Adrenal gland (tissue), 12 donors: ENCODE results near the gene ZC3H12C. TPM values are rescaled to one million over a fixed set of nuclear protein-coding genes. Genes with fewer than 3 reads are reported as not detected.

ENCODE experiments used
- DNase-seq, 7 donors: peaks; one replicate each; pipeline ENCODE4 v3.0.0-alpha.2; 2019 to 2020
- H3K27ac ChIP-seq, 5 donors: fragments of 200-600 bp; sonication (generic) in 4 of 5; 1 replicate in 3 of 5; 2 replicates in 2 of 5; pipeline versions ENCODE4 v1.5.1 to v1.8.0; 2016 to 2020; ENCODE audit warnings: mild to moderate bottlenecking in 1 of 5
- H3K27me3 ChIP-seq: fragments of 200-600 bp; 2 replicates; pipeline ENCODE4 v1.8.0; 2021
- H3K36me3 ChIP-seq, 2 donors: fragments of 200-600 bp; replicated peaks in 1 of 2; 1 replicate in 1 of 2; 2 replicates in 1 of 2; pipeline versions ENCODE4 v1.5.1 to v1.8.0; 2018 to 2022
- H3K4me1 ChIP-seq, 2 donors: fragments of 200-600 bp; replicated peaks in 1 of 2; 1 replicate in 1 of 2; 2 replicates in 1 of 2; pipeline versions ENCODE4 v1.5.1 to v1.8.0; 2018 to 2021
- H3K4me3 ChIP-seq, 4 donors: fragments of 200-600 bp; sonication (generic) in 3 of 4; one replicate each; pipeline ENCODE4 v1.5.1; 2016 to 2018
- H3K9me3 ChIP-seq, 3 donors: fragments of 200-600 bp; sonication (generic) in 1 of 3; replicated peaks in 1 of 3; 1 replicate in 2 of 3; 2 replicates in 1 of 3; pipeline versions ENCODE4 v1.5.1 to v1.8.0; 2016 to 2021
- CTCF ChIP-seq, 6 experiments: fragments of 450-650 bp in 4 of 6; fragments of 200-600 bp in 2 of 6; sonication (generic) in 1 of 6; IDR thresholded peaks; 1 replicate in 5 of 6; 2 replicates in 1 of 6; pipeline versions ENCODE4 v1.5.1 to v1.8.0; 2016 to 2021; ENCODE audit warnings: antibody characterized with exemption in 6 of 6, mild to moderate bottlenecking in 2 of 6, moderate library complexity in 1 of 6
- POLR2A ChIP-seq, 2 donors: fragments of 450-650 bp; IDR thresholded peaks; one replicate each; pipeline ENCODE4 v1.6.1; 2017; ENCODE audit warnings: antibody characterized with exemption in 2 of 2, mild to moderate bottlenecking in 2 of 2, moderate library complexity in 1 of 2
- WGBS, 4 donors: extraction: QIAGEN DNeasy Blood & Tissue Kit in 2 of 4; methylation state at CpG; one replicate each; pipeline versions ENCODE4 v1.1.5 to v1.1.7; 2013 to 2017; 5-methylcytosine and 5-hydroxymethylcytosine counted together
- intact Hi-C, 2 donors: fragments of 100-400 bp; cut with DNase I; formaldehyde crosslinking; loops; one replicate each; pipeline versions ENCODE4 v1.14.1 to v1.15.0; 2022 to 2023
- polyA plus RNA-seq, 3 donors: library from polyadenylated mRNA; stranded (reverse); fragments of 200-250 nt in 2 of 3; fragments of 350-450 nt in 1 of 3; fragmentation: Illumina TruSeq in 1 of 3; extraction: RNeasy Lipid Tissue Mini Kit (QIAGEN cat#74804) in 1 of 3; gene quantifications; one replicate each; pipeline ENCODE4 v1.2.3, GENCODE V29; 2013 to 2014
- total RNA-seq, 9 donors: library from RNA; depleted of rRNA in 4 of 9; stranded (reverse); fragments of >200 nt in 4 of 9; fragments of 120-200 nt in 1 of 9; fragmentation: NEBNext Ultra II Directional in 1 of 9; extraction: Animal tissue kit (Norgen Biotek cat#: 25700) in 1 of 9; gene quantifications; one replicate each; pipeline versions ENCODE4 v1.1.0 to v1.2.4, GENCODE V29; 2013 to 2023
- donor health status: healthy with polysubstance abuse.
- donor health status: Bipolar disorder and iron deficiency.
- donor health status: DM: yes; HTN: yes; CAD: no.
- donor health status: DM: no; HTN: no; CAD: no.
- donor health status: DM: no; HTN: no; CAD: no.
- donor health status: DM: yes; HTN: yes; CAD: no.

Gene ZC3H12C
- total and polyA plus RNA-seq, 12 donors: 4.4 to 28.9 (median 19.8) TPM

- TF ChIP-seq CTCF (IDR thresholded peaks at IDR 0.05): no peak
- no peak for TF ChIP-seq POLR2A (IDR thresholded peaks at IDR 0.05)
- Histone ChIP-seq H3K4me1 (peaks cover 15 to 19% of the 10 kb centered on the region in 2 donors), H3K36me3 (no peaks in the 10 kb centered on the region), H3K27me3 (no peaks in the 10 kb centered on the region), H3K27ac (no peak overlapping the region), H3K9me3 (no peaks in the 10 kb centered on the region), H3K4me3 (no peak overlapping the region)
- DNase-seq: no peak
- intact Hi-C loops: no loop called here
- WGBS, 4 donors: 85 to 93% (median 88%) methylated on average over 11 of the region's 11 CpGs
Measured at GRCh38 chr11:110172468-110173065, 79.4 kb downstream of the ZC3H12C start.

- H3K4me3 ChIP-seq: peak overlapping the region in 1 of 4 donors; percentile 33
- no peaks in the 10 kb centered on the region for H3K36me3 ChIP-seq
- H3K9me3 ChIP-seq: no peaks in the 10 kb centered on the region
- DNase-seq: peak; percentile 65 to 89 (median 80)
- H3K27me3 ChIP-seq: no peaks in the 10 kb centered on the region
- WGBS, 4 donors: 10 to 22% (median 17%) methylated on average over 14 of the region's 14 CpGs
- peak overlapping the region in 1 of 5 donors; percentile 2 for H3K27ac ChIP-seq
- intact Hi-C loops: no loop called here
- peaks cover 15 to 19% of the 10 kb centered on the region in 2 donors for H3K4me1 ChIP-seq
- TF ChIP-seq POLR2A (IDR thresholded peaks at IDR 0.05): no peak
- TF ChIP-seq CTCF (IDR thresholded peaks at IDR 0.05): peak; percentile 55 to 81 (median 76)
Measured at GRCh38 chr11:110173811-110174644, 80.8 kb downstream of the ZC3H12C start.

- Histone ChIP-seq H3K36me3 (no peaks in the 10 kb centered on the region), H3K9me3 (no peaks in the 10 kb centered on the region), H3K27ac (peak overlapping the region in 3 of 5 donors; percentile 2 to 53 (median 27)), H3K4me1 (peaks cover 15 to 19% of the 10 kb centered on the region in 2 donors), H3K27me3 (no peaks in the 10 kb centered on the region), H3K4me3 (no peak overlapping the region)
- intact Hi-C loops: no loop called here
- DNase-seq: peak in 1 of 7 donors; percentile 49
- 72 to 85% (median 79%) methylated on average over 6 of the region's 6 CpGs for WGBS, 4 donors
- TF ChIP-seq CTCF (IDR thresholded peaks at IDR 0.05) (no peak), POLR2A (IDR thresholded peaks at IDR 0.05) (no peak)
Measured at GRCh38 chr11:110174645-110175310, 81.6 kb downstream of the ZC3H12C start.
